GM19452 (cell line): ENCODE data around the gene HSD17B10.
A peak's percentile ranks its signal among the peaks of the same experiment; 100 is the strongest.
"Not testable (repeated sequence)": the region's sequence is repeated elsewhere in the genome, so short reads cannot be mapped to it uniquely, and the experiment has no call there.

ENCODE experiments used
- ATAC-seq: cut with Tn5 transposase; IDR thresholded peaks from one replicate; pipeline ENCODE4 v1.9.1; 2021; ENCODE audit not compliant: unreplicated experiment

The HSD17B10 gene

GRCh38 chrX:53433651-53434639, at the start of gene HSD17B10:
Gene HSD17B10 (minus strand): TSS chrX:53434370. CDS start chrX:53434345, 25 bp downstream.
- ATAC-seq: peak; percentile 97

GRCh38 chrX:53483416-53483815, 49.2 kb upstream of the HSD17B10 start:
- no peak for ATAC-seq

GRCh38 chrX:53481816-53482465, 47.8 kb upstream of the HSD17B10 start:
- no peak for ATAC-seq

GRCh38 chrX:53481093-53481492, 46.9 kb upstream of the HSD17B10 start:
- no peak for ATAC-seq

- ATAC-seq: no peak
These were observed 45.1 kb upstream of the HSD17B10 start for GRCh38 chrX:53479301-53479700.

GRCh38 chrX:53476371-53476770, 42.2 kb upstream of the HSD17B10 start:
- ATAC-seq: no peak

- no peak for ATAC-seq
These were observed 40.5 kb upstream of the HSD17B10 start for GRCh38 chrX:53474707-53475106.

GRCh38 chrX:53471346-53471745, 37.2 kb upstream of the HSD17B10 start:
- ATAC-seq: no peak

- not testable (repeated sequence) for ATAC-seq
These were observed 34.5 kb upstream of the HSD17B10 start for GRCh38 chrX:53468659-53469058.

- ATAC-seq: no peak
These were observed 23.9 kb upstream of the HSD17B10 start for GRCh38 chrX:53458082-53458481.

- ATAC-seq: no peak
These were observed 22.1 kb upstream of the HSD17B10 start for GRCh38 chrX:53456254-53456653.

GRCh38 chrX:53452812-53453211, 18.6 kb upstream of the HSD17B10 start:
- no peak for ATAC-seq

- no peak for ATAC-seq
These were observed 15.5 kb upstream of the HSD17B10 start for GRCh38 chrX:53449632-53450031.

GRCh38 chrX:53447441-53447840, 13.3 kb upstream of the HSD17B10 start:
- ATAC-seq: no peak

- ATAC-seq: no peak
These were observed 11.8 kb upstream of the HSD17B10 start for GRCh38 chrX:53445977-53446376.

- no peak for ATAC-seq
These were observed 8.1 kb upstream of the HSD17B10 start for GRCh38 chrX:53442322-53442631.

- peak; percentile 82 for ATAC-seq
These were observed 7.6 kb upstream of the HSD17B10 start for GRCh38 chrX:53441531-53442321.

- no peak for ATAC-seq
These were observed 6.7 kb upstream of the HSD17B10 start for GRCh38 chrX:53440621-53441517.

- ATAC-seq: no peak
These were observed 5.9 kb upstream of the HSD17B10 start for GRCh38 chrX:53440101-53440500.

GRCh38 chrX:53438832-53439230, 4.7 kb upstream of the HSD17B10 start:
- no peak for ATAC-seq
